ENCODE data around the gene AFF1. TPM values are rescaled to one million over a fixed set of nuclear protein-coding genes. Genes with fewer than 3 reads are reported as not detected.
"Not testable (repeated sequence)": the region's sequence is repeated elsewhere in the genome, so short reads cannot be mapped to it uniquely, and the experiment has no call there.

Gene AFF1
- total RNA-seq, 1 donor from 2014 or later = 99.9 TPM

GRCh38 chr4:86994686-86995085 is 59.9 kb downstream of the AFF1 start:
- Histone ChIP-seq H3K27ac (no peak overlapping the region), H3K4me3 (no peak overlapping the region), H3K27me3 (no peaks in the 10 kb centered on the region), H3K4me1 (peaks cover 12% of the 10 kb centered on the region), H3K9me3 (no peaks in the 10 kb centered on the region), H3K36me3 (no peaks in the 10 kb centered on the region)
- intact Hi-C loops (cut with DNase I) = no loop called here
- no peak for DNase-seq (ENCODE audit: extremely low spot score in 2 of 2)
- TF ChIP-seq POLR2AphosphoS5 (IDR thresholded peaks at IDR 0.05; ENCODE audit: insufficient read depth in 1 of 2, low read depth in 1 of 2) = no peak
- TF ChIP-seq POLR2A (IDR thresholded peaks at IDR 0.05) = no peak

GRCh38 chr4:86996510-86996909 is 61.7 kb downstream of the AFF1 start:
- H3K9me3 ChIP-seq; DNase-seq (ENCODE audit: extremely low spot score in 2 of 2); intact Hi-C loops (cut with DNase I); H3K27me3 ChIP-seq; H3K36me3 ChIP-seq; H3K4me3 ChIP-seq; H3K27ac ChIP-seq: not testable (repeated sequence)
- H3K4me1 ChIP-seq = peaks cover 22% of the 10 kb centered on the region

GRCh38 chr4:86999136-86999643 is 64.4 kb downstream of the AFF1 start:
- intact Hi-C loops (cut with DNase I) = no loop called here
- Histone ChIP-seq H3K36me3 (no peaks in the 10 kb centered on the region), H3K27ac (peak overlapping the region; percentile 60), H3K9me3 (no peaks in the 10 kb centered on the region), H3K4me3 (no peak overlapping the region), H3K27me3 (no peaks in the 10 kb centered on the region), H3K4me1 (peaks cover 24% of the 10 kb centered on the region)
- DNase-seq (ENCODE audit: extremely low spot score in 2 of 2) = no peak
- TF ChIP-seq, protein P1, sequence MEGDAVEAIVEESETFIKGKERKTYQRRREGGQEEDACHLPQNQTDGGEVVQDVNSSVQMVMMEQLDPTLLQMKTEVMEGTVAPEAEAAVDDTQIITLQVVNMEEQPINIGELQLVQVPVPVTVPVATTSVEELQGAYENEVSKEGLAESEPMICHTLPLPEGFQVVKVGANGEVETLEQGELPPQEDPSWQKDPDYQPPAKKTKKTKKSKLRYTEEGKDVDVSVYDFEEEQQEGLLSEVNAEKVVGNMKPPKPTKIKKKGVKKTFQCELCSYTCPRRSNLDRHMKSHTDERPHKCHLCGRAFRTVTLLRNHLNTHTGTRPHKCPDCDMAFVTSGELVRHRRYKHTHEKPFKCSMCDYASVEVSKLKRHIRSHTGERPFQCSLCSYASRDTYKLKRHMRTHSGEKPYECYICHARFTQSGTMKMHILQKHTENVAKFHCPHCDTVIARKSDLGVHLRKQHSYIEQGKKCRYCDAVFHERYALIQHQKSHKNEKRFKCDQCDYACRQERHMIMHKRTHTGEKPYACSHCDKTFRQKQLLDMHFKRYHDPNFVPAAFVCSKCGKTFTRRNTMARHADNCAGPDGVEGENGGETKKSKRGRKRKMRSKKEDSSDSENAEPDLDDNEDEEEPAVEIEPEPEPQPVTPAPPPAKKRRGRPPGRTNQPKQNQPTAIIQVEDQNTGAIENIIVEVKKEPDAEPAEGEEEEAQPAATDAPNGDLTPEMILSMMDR (IDR thresholded peaks at IDR 0.05) = no peak
- no peak for TF ChIP-seq POLR2AphosphoS5 (IDR thresholded peaks at IDR 0.05; ENCODE audit: insufficient read depth in 1 of 2, low read depth in 1 of 2)
- no peak for TF ChIP-seq POLR2A (IDR thresholded peaks at IDR 0.05)

- no peaks in the 10 kb centered on the region for H3K9me3 ChIP-seq
- intact Hi-C loops (cut with DNase I) = loop anchor here (10.0 kb wide), 1 partner anchor 82 kb away; no protein-coding TSS in a partner anchor
- no peaks in the 10 kb centered on the region for H3K36me3 ChIP-seq
- peaks cover 38% of the 10 kb centered on the region for H3K4me1 ChIP-seq
- no peak for DNase-seq (ENCODE audit: extremely low spot score in 2 of 2)
- no peak for TF ChIP-seq POLR2AphosphoS5 (IDR thresholded peaks at IDR 0.05; ENCODE audit: insufficient read depth in 1 of 2, low read depth in 1 of 2)
- no peak for TF ChIP-seq POLR2A (IDR thresholded peaks at IDR 0.05)
- TF ChIP-seq, protein P1 (IDR thresholded peaks at IDR 0.05) = no peak
- H3K27ac ChIP-seq = no peak overlapping the region
- no peaks in the 10 kb centered on the region for H3K27me3 ChIP-seq
- H3K4me3 ChIP-seq = no peak overlapping the region
Observed at GRCh38 chr4:87002682-87003043, 67.9 kb downstream of the AFF1 start.

DNA sequence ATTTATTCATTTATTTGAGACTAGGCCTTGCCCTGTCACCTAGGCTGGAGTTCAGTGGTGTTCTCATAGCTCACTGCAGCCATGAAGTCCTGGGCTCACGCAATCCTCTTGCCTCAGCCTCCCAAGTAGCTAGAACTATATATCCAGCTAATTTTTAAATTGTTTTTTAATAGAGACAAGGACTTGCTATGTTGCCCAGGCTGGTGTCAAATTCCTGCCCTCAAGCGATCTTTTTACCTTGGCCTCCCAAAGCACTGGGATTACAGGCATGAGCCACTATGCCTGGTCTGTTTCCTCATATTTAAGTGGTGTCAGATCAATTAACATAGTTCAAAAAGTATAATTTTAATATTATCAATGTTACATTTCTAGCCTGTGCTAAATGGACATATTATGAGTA is 68.5 kb downstream of the AFF1 start:
- Histone ChIP-seq H3K4me3 (no peak overlapping the region), H3K4me1 (peaks cover 41% of the 10 kb centered on the region), H3K9me3 (no peaks in the 10 kb centered on the region), H3K27ac (no peak overlapping the region), H3K36me3 (no peaks in the 10 kb centered on the region), H3K27me3 (no peaks in the 10 kb centered on the region)
- intact Hi-C loops (cut with DNase I) = loop anchor here (10.0 kb wide), 1 partner anchor 82 kb away; no protein-coding TSS in a partner anchor
- TF ChIP-seq, protein P1 (IDR thresholded peaks at IDR 0.05) = no peak
- TF ChIP-seq POLR2A (IDR thresholded peaks at IDR 0.05) (no peak), POLR2AphosphoS5 (IDR thresholded peaks at IDR 0.05; ENCODE audit: insufficient read depth in 1 of 2, low read depth in 1 of 2) (no peak)
- DNase-seq (ENCODE audit: extremely low spot score in 2 of 2) = no peak

DNA sequence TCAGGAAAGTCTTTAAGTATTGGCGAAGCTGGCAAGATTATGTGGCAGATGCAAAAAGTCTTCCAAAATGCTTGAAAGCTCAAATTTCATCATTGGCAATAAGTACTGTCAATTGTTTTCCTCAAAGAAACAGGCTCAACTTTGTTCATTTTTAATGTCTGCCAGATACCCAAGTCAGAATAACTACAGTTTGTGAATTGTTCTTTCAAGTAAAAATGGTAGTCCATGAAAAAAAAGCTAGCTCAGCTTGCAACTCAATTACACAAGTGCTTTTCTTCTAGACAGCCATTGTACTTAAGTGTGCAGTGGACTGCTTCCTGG is 70.5 kb downstream of the AFF1 start:
- Histone ChIP-seq H3K9me3 (no peaks in the 10 kb centered on the region), H3K36me3 (no peaks in the 10 kb centered on the region), H3K27ac (peak overlapping the region; percentile 96), H3K4me3 (peak overlapping the region; percentile 83 to 91), H3K4me1 (peaks cover 43% of the 10 kb centered on the region), H3K27me3 (no peaks in the 10 kb centered on the region)
- intact Hi-C loops (cut with DNase I) = loop anchor here (5.0 to 10.0 kb wide), 2 partner anchors 37 to 79 kb away; no protein-coding TSS in a partner anchor
- DNase-seq (ENCODE audit: extremely low spot score in 2 of 2) = no peak
- TF ChIP-seq POLR2A (IDR thresholded peaks at IDR 0.05) (no peak), POLR2AphosphoS5 (IDR thresholded peaks at IDR 0.05; ENCODE audit: insufficient read depth in 1 of 2, low read depth in 1 of 2) (no peak)
- TF ChIP-seq, protein P1 (IDR thresholded peaks at IDR 0.05) = no peak
